Measurements from ENCODE around the gene ST6GALNAC6.

Gene ST6GALNAC6

GRCh38 chr9:127931092-127931881 is 31.9 kb upstream of the ST6GALNAC6 start:
- no peak for DNase-seq

GRCh38 chr9:127930231-127931091 is 31.1 kb upstream of the ST6GALNAC6 start, which contains the start of gene PIP5KL1:
Gene PIP5KL1, minus strand, starts transcription at chr9:127930777. Its CDS starts 25 bp downstream, at chr9:127930752.
- DNase-seq, result peak; percentile 64 to 69

- no peak for DNase-seq
Observed at GRCh38 chr9:127929625-127929979, 30.2 kb upstream of the ST6GALNAC6 start.

- no peak for DNase-seq
Observed at GRCh38 chr9:127928676-127929624, 29.5 kb upstream of the ST6GALNAC6 start.

- DNase-seq, result no peak
Observed at GRCh38 chr9:127927988-127928675, 28.7 kb upstream of the ST6GALNAC6 start.

GRCh38 chr9:127927201-127927987 is 28.0 kb upstream of the ST6GALNAC6 start:
- peak; percentile 76 to 80 for DNase-seq

- no peak for DNase-seq
Observed at GRCh38 chr9:127926906-127927200, 27.4 kb upstream of the ST6GALNAC6 start.

- no peak for DNase-seq
Observed at GRCh38 chr9:127925959-127926905, 26.8 kb upstream of the ST6GALNAC6 start.

GRCh38 chr9:127924736-127925444 is 25.5 kb upstream of the ST6GALNAC6 start:
- no peak for DNase-seq

- DNase-seq, result no peak
Observed at GRCh38 chr9:127923771-127924170, 24.4 kb upstream of the ST6GALNAC6 start.

GRCh38 chr9:127923046-127923445 is 23.6 kb upstream of the ST6GALNAC6 start:
- DNase-seq, result no peak

GRCh38 chr9:127921557-127922120 is 22.2 kb upstream of the ST6GALNAC6 start:
- peak; percentile 75 to 78 for DNase-seq

- DNase-seq, result no peak
Observed at GRCh38 chr9:127920794-127921193, 21.4 kb upstream of the ST6GALNAC6 start.

- no peak for DNase-seq
Observed at GRCh38 chr9:127919253-127919815, 19.9 kb upstream of the ST6GALNAC6 start.

- DNase-seq, result no peak
Observed at GRCh38 chr9:127918183-127919107, 19.0 kb upstream of the ST6GALNAC6 start.

- DNase-seq, result no peak
Observed at GRCh38 chr9:127917603-127918002, 18.2 kb upstream of the ST6GALNAC6 start.

GRCh38 chr9:127916720-127917581 is 17.5 kb upstream of the ST6GALNAC6 start, which contains the start of gene ST6GALNAC4:
Gene ST6GALNAC4, minus strand, starts transcription at chr9:127917041. Its CDS starts 622 bp downstream, at chr9:127916419.
- peak; percentile 93 to 95 for DNase-seq

Measured in activated CD4-positive, alpha-beta T cell treated with anti-CD3 and anti-CD28 coated beads for 4 hours (primary cell).